Measurements from ENCODE around the gene PALM3.

PALM3 gene

DNA sequence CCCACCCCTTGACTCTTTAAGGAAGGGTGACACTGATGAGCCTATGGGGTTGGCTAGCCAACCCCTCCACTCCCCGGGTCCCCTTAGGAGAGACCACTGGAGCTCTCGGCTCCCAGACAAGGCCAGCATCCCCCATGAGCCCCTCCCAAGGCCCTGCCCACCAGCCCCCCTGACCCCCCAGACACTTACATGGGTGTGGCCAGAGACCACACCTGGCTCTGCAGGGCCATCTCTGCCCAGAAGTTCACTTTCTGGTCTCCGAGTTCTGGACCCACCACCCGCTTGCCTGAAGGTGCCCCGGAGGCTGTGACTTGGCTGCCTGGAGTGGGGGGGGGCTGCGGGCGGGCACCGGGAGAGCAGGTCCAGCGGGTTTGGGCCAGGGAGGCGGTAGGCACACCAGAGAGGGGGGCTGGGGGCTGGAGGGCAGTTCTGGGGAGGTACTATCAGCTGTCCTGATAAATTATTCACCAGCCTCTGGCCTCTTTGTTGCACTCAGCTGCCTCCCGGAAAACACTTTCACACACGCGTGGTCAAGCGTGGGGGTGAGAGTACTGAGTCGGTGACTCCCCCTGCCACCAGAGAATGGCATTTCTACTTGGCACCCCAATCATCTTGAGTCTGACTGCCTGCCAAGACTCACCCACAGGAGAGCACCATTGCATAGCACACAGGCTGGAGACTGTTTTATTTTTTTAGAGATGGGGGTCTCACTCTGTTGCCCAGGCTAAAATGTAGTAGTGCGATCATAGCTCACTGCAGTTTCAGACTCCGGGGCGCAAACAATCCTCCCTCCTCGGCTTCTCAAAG lies at the start of gene PALM3:
PALM3 (minus strand) TSS at position 326 of the 807 bp plus-strand sequence; CDS start at position 230, 96 bp downstream.
- no peak for DNase-seq

DNA sequence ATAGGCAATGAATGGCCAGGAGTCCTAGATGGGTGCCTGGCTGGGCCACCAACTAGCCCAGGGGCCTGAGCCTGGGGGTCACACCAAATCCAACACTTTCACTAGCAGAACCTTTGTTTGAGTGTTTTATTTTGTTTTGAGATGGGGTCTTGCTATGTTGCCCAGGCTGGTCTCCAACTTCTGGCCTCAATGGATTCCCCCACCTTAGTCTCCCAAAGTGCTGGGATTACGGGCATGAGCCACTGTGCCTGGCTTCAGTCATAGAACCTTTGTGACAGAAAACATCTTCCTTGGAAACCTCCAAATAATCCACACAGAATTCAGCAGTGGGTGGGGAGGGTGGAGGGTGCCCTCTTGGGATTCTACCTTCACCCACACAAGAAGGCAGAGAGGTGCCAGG lies 49.6 kb upstream of the PALM3 start:
- DNase-seq: no peak

GRCh38 chr19:14110650-14111049 lies 48.8 kb upstream of the PALM3 start:
- no peak for DNase-seq

DNA sequence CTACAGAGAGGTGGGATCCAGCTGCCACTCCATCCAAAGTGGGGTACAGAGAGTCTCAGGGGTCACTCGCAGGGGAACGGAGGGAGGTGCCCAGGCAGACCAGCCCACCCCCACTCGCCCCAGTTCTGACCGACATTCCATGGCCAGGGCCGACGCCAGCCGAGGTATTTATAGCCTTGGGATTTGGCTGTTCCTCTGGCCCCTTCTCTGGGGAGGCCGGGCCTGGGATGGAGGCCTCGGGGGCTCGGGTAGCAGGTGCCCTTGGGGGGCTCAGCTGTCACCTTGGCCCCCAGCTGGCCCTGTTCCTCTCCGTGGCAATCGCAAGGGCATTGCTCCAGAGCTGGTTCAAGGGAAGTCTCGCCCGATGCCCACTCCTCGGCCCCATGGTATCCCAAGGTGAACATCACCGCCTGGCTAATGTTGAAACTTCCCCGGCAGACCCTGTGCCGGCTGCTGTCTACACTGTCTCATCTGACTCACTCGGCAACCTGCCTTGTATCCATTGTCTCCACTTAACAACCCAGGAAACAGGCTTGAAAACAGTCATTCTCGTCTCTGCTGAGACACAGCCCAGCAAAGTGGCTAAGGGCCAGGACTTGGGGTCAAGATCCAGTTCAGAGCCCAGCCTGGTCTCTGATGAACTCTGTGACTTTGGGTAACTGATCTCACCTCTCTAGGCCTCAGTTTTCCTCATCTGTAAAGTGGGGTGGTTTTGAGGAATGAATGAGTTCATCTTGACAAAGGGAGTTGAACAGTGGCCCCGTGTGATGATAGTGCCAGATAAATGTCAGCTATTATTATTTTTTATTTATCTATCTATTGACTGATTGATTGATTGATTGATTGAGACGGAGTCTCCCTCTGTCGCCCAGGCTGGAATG lies 45.9 kb upstream of the PALM3 start:
- DNase-seq: no peak

- no peak for DNase-seq
These were observed 45.0 kb upstream of the PALM3 start for GRCh38 chr19:14106840-14107239.

GRCh38 chr19:14105680-14106079 lies 43.8 kb upstream of the PALM3 start:
- no peak for DNase-seq

- DNase-seq: no peak
These were observed 41.4 kb upstream of the PALM3 start for GRCh38 chr19:14103310-14103709.

- no peak for DNase-seq
These were observed 40.9 kb upstream of the PALM3 start for GRCh38 chr19:14102756-14103155.

DNA sequence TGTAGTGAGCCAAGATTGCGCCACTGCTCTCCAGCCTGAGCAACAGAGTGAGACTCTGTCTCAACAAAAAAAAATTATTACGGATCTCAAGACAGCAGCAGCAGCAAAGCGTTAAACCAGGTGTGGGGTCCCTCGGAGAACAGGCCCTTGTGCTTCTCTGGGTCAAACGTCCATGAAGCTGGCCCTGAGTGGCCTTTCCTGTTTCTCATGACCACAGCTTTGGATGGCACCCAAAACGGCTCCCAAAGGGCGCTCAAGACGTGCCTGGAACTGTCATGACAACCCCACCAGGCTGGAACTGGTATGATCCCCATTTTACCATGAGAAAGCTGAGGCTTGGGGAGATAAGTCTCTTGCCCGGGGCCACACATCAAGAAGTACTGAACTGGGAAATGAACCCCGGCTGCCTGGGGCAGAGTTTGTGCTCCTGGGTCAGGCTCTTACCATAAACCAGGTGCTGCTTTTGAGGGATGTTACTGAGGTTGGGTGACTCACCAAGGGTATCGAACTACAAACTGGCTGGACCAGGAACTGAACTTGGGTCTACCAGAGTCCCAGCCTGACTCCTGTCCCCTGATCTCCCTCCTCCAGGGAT lies 40.3 kb upstream of the PALM3 start:
- DNase-seq: no peak

GRCh38 chr19:14101003-14101545 lies 39.2 kb upstream of the PALM3 start:
- DNase-seq: no peak

DNA sequence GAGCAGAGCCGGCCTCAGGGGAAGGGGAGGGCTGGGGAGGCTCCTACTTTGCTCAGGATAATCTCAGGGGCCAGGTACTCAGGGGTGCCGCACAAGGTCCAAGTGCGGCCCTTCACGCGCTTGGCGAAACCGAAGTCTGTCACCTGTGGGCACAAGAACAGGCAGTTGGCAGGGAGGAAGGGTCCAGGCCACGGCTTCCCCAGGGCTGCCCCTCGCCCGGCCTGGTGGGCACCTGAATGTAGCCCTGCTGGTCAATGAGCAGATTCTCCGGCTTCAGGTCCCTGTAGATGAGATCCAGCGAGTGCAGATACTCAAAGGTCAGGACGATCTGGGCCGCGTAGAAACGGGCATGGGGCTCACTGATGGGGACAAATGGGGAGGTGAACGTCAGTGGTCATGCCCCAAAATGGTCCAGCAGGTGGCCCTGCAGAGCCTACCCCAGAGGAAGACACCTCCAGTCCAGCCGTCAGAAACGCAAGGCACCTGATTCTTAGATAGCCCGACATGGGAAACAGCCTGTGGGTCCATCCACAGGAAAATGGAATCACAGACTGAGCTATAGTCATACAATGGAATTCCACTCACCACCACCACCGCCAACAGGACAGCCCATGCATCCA lies 35.8 kb upstream of the PALM3 start:
- no peak for DNase-seq

DNA sequence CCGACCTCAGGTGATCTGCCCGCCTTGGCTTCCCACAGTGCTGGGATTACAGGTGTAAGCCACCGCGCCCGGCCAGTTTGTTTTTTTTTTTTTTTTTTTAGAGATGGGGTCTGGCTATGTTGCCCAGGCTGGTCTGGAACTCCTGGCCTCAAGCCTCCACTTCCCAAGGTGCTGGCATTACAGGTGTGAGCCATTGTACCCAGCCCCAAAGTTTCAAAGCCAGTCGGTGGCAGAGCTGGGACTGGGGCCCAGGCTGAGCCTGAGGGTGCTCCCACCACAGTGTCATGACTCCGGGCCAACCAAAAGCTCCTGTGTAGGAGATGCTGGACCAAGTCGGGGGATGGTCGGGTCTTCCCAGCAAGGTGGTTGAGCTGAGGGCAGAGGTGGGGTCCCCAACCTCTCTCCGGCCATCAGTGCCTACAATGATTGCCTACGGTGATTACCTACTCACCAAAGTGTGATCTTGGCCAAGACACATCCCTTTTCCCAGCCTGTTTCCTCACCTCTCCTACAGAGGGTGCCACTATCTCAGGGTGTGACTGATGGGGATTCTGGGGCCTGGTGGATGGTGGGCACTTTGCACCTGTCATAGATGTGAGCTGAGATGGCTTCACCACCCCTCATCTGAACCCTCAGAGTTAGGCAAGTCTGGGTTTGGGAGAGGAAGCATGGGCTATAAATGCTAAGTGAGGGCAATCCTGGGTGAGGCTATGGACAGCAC lies 34.6 kb upstream of the PALM3 start:
- no peak for DNase-seq

GRCh38 chr19:14094854-14095253 lies 33.0 kb upstream of the PALM3 start:
- DNase-seq: no peak

DNA sequence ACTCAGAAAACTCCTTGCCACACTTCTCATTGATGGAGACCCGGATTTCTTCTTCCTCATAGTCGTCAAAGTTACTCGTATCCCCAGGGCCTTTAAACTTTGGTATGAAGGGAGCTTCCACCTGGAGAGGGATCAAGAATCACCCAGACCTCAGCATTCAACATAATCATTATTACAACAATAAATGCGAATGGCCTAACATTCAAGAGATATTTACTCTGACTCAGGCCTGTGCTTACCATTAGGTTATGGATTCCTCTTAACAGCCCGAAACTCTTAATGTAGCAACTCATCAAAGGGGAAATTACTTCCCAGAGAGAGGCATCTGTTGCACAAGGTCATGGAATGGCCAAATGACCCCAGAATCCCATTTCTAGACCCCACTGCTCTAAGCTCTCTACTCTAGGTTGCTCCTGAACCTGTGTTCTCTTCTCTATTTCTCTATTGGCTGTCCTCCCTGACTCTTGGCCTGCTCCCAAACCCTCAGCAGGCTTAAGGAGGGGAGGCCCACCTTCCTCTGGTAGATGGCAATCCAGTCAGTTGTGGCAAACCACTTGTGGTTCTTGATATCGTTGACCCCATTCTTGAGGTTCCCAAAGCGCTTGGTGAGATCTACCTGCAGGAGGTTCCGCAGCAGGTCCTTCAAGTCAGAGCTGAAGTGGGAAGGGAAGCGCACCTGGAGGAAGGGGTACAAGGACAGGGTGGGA lies 31.4 kb upstream of the PALM3 start:
- DNase-seq: no peak

DNA sequence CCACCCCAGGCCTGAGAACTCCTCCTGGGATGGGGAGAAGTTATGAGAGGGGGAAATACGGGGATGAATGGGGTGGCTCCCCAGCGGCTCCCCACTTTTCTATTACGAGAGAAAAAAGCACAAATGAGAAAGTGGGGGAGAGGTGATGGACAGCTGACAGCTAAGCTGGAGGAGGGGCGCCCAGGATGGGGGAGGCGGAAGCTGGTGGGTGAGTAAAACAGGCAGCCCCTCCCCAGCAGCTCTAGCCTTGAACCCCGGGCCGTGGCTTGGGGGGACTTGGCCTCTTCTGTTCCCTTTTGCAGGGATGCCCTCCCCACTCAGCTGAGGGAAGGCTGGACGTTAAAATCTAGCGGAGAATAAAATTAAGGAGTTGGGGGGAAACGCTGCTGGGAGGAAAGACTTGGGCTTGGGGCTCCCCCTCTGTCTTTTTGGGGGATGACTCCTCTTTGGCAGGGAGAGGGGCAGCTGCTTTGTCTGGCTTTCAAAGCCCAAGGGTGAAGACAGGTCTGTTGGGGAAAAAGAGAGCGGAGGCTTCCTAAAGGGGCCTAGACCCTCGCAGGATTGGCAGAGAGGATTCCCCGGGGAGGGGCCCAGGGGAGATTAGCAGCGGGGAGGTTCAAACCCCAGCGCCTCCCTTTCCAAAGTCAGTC lies 30.1 kb upstream of the PALM3 start:
- DNase-seq: no peak

DNA sequence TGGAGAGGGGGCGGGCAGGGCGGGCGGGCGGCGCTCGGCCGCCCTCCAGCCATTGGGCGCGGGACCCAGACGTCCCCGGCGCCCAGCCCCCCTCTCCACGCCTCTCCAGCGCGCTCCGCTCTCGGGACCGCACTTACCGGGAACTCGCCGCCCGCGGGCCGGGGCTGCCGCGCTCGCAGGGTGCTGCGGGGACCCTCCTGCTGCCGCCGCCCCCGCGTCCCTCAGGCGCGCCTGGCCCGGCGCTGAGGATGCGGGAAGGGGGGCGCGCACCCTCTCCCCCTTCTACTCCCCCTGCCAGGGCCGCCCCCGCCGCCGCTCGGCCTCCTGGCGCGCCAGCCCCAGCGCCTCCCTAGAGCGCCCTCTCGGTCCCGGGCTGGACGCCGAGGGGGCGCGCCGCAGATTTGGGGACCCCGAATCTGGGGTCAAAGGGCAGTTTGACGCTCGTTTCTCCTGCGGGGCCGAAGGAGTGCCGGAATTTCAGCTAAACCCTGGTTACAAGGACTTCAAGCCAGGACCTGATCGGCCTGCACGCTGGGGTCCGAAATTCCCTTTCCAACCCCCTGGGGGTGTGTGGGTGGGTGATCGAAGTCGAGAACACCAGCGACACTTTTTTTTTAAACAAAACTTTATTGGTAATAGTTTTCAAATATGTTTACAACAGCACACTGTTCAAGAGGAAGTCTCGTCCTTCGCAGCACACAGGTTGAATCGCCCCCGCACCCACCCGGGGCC lies 29.4 kb upstream of the PALM3 start:
- DNase-seq: peak; percentile 82

GRCh38 chr19:14090509-14091080 lies 28.7 kb upstream of the PALM3 start, which contains the start of gene SAMD1:
Gene SAMD1 (minus strand): TSS chr19:14090751.
- DNase-seq: peak; percentile 88

- no peak for DNase-seq
These were observed 28.0 kb upstream of the PALM3 start for GRCh38 chr19:14089662-14090508.

DNA sequence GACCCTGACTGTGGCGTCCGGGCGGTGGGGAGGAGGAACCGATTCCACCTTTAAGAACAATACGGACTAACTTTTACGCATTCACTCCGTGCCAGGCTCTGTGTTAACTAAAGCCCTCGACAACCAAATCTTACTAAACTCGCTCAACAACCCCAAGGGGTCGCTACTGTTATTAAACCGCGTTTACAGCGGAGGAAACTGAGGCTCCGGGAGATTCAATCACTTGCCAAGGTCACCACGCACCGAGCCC lies 27.5 kb upstream of the PALM3 start:
- no peak for DNase-seq
